Kidney epithelial cell (primary cell): ENCODE data around the gene SDF4. TPM values are rescaled to one million over a fixed set of nuclear protein-coding genes. Genes with fewer than 3 reads are reported as not detected.
A peak's percentile ranks its signal among the peaks of the same experiment; 100 is the strongest.

Source experiments
- DNase-seq: peaks from one replicate; pipeline ENCODE4 v3.0.0-alpha.2; 2010; ENCODE audit warnings: low read depth
- H3K27me3 ChIP-seq: 2 replicates; pipeline ENCODE4 v1.6.0; 2011; ENCODE audit warnings: low read length; ENCODE audit not compliant: control insufficient read depth, insufficient read depth
- H3K36me3 ChIP-seq: 2 replicates; pipeline ENCODE4 v1.5.1; 2011; ENCODE audit warnings: low read length; ENCODE audit not compliant: control insufficient read depth, insufficient read depth
- H3K4me3 ChIP-seq: 2 replicates; pipeline ENCODE4 v1.5.1; 2011; ENCODE audit warnings: low read depth, mild to moderate bottlenecking, control low read depth, low read length
- total RNA-seq: library from RNA; depleted of rRNA; stranded (reverse); fragments of >200 nt; gene quantifications from 2 replicates; pipeline ENCODE4 v1.2.3, GENCODE V29; 2015
- TF ChIP-seq, protein P1 (sequence below): IDR thresholded peaks from 2 replicates; pipeline ENCODE4 v1.5.1; 2011; ENCODE audit warnings: mild to moderate bottlenecking, moderate library complexity, low read length, control low read depth, inconsistent platforms; ENCODE audit not compliant: insufficient read depth, poor library complexity, severe bottlenecking

Gene SDF4
- total RNA-seq, 1 donor from 2014 or later, result 153 TPM

DNA sequence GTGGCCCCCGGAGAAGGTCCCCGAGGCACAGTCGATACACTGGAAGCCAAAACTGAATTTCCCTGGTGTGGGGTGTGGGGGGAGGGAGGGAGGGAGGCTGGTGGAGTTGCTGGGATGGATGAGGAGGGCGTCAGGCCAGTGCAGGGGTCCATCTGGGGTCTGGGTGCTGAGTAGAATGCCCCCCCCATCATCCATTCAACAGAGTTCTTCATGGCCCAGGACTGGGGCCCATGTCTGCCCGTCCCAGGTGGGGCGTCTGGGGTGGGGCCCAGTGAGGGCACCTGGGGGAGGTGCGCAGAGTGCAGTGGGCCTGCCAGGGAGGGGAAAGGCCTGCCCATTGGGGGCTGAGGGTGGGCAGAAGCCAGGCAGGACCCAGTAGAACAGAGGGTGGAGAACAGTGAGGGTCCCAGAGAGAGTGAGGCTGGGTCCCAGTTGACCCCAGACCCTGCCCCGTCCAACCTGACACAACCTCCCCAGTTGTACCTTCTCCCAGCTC lies 27.3 kb downstream of the SDF4 start:
- Histone ChIP-seq H3K27me3 (peaks cover 20% of the 10 kb centered on the region), H3K4me3 (no peak overlapping the region), H3K36me3 (no peaks in the 10 kb centered on the region)
- TF ChIP-seq, protein P1, sequence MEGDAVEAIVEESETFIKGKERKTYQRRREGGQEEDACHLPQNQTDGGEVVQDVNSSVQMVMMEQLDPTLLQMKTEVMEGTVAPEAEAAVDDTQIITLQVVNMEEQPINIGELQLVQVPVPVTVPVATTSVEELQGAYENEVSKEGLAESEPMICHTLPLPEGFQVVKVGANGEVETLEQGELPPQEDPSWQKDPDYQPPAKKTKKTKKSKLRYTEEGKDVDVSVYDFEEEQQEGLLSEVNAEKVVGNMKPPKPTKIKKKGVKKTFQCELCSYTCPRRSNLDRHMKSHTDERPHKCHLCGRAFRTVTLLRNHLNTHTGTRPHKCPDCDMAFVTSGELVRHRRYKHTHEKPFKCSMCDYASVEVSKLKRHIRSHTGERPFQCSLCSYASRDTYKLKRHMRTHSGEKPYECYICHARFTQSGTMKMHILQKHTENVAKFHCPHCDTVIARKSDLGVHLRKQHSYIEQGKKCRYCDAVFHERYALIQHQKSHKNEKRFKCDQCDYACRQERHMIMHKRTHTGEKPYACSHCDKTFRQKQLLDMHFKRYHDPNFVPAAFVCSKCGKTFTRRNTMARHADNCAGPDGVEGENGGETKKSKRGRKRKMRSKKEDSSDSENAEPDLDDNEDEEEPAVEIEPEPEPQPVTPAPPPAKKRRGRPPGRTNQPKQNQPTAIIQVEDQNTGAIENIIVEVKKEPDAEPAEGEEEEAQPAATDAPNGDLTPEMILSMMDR, result no peak
- DNase-seq, result no peak

- no peak overlapping the region for H3K4me3 ChIP-seq
- peaks cover 20% of the 10 kb centered on the region for H3K27me3 ChIP-seq
- TF ChIP-seq, protein P1, result no peak
- H3K36me3 ChIP-seq, result no peaks in the 10 kb centered on the region
- DNase-seq, result no peak
These were observed 28.0 kb downstream of the SDF4 start for GRCh38 chr1:1203561-1204424.

DNA sequence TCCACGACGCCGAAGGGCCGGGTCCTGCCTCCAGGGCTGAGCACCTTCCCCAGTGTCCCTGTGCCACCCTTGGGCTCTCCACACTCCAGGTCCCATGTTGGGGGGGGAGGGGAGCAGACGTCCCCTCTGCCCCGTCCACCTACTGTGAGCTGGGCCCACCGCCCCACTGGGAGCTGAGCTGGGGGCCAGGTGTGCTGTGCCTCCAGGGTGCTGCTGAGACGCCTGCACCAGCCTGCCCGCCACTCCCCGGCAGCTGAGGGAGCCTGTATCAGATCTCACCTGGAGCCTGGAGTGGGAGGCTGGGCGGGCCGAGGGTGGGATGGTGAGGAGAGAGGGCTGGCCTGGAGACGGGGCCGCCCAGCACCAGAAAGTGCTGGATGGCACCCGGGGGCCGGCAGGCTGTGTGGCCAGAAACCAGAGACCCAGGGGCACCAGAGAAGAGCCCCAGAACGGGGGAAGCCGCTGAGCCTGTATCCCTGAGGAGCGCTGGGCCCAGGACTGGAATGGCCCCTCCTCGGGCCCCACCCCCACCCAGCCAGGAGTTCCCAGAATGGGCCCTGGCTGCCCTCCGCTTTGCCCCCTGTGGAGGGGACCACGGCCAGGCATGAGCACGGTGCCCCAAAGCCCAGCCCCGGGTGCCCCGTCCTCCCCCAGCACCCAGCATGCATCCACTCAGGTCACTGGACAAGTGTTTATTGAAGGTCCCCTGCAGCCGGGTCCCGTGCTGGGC lies 28.8 kb downstream of the SDF4 start:
- TF ChIP-seq, protein P1, result no peak
- DNase-seq, result no peak
- Histone ChIP-seq H3K4me3 (no peak overlapping the region), H3K27me3 (peaks cover 20% of the 10 kb centered on the region), H3K36me3 (no peaks in the 10 kb centered on the region)

- Histone ChIP-seq H3K27me3 (peaks cover 14% of the 10 kb centered on the region), H3K4me3 (peak overlapping the region; percentile 27), H3K36me3 (no peaks in the 10 kb centered on the region)
- DNase-seq, result no peak
- TF ChIP-seq, protein P1, result no peak
These were observed 30.7 kb downstream of the SDF4 start for GRCh38 chr1:1200876-1201810.

DNA sequence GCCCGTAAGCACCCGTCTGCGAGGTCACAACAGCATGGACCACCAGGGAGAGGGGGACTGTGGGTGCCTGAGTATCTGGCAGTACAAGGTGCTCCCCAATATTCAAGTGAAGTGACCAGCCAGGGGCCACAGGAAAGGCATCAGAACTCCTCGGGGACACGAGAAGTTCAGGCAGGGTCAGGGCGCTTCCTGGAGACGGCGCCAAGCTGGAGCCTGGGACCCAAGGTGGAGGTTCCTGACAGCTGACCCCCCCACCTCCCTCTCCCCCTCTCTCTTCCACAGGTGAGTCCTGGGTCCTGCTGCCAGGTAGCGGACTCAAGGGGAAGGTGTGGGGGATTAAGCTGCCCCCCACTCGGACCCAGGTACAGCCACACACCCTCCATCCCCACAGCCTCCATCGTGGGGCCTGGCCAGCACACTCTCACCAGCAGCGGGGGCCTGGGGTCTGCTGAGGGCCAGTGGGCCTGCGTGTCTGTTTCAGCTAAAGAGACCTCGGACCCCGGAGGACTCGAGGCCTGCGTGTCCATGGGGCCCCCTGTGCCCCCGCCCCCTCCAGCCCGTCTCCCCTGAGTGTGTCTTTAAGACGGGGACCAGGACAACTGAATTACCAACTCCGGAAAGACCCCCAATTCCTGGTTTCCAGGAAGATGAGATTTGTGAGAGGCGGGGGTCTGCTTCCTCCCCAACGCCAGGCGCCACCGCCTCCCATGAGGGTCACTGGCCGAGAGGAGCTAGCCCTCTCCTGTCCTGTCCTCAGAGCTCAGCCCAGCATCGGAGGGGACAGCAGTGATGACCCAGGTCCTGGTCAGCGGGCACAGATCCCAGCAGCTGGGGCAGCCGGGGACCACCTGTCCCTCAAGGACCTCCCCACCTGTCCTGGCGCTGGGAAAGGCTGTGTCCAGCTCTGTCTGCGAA lies 31.6 kb downstream of the SDF4 start:
- TF ChIP-seq, protein P1, result no peak
- Histone ChIP-seq H3K36me3 (no peaks in the 10 kb centered on the region), H3K4me3 (no peak overlapping the region), H3K27me3 (peaks cover 9% of the 10 kb centered on the region)
- DNase-seq, result no peak
